ENCODE data around the gene IL1RN.

- TF ChIP-seq CTCF (IDR thresholded peaks at IDR 0.05; ENCODE audit: control extremely low read depth in 1 of 3, insufficient read depth in 1 of 3, low read depth in 1 of 3, low read length in 3 of 3) = no peak
- no peak for TF ChIP-seq ZNF274 (IDR thresholded peaks at IDR 0.05; ENCODE audit: borderline replicate concordance, extremely low read depth, low read length)
- no peak for TF ChIP-seq EZH2 (IDR thresholded peaks at IDR 0.05; ENCODE audit: low read depth, low read length, severe bottlenecking)
- TF ChIP-seq CREB1 (IDR thresholded peaks at IDR 0.05) = no peak
- no peak for TF ChIP-seq JUN (IDR thresholded peaks at IDR 0.05; ENCODE audit: low read depth, low read length)
- no peak for TF ChIP-seq CHD7 (IDR thresholded peaks at IDR 0.05; ENCODE audit: insufficient replicate concordance, low read length)
Observed at GRCh38 chr2:113178069-113178746, 50.8 kb downstream of the IL1RN start.

Data from H1 (cell line).